Measurements from ENCODE around the gene PDE4D.

The PDE4D gene

GRCh38 chr5:59238126-59238902, 655.2 kb downstream of the PDE4D start:
- DNase-seq: no peak

- no peak for DNase-seq
Observed at GRCh38 chr5:59236986-59237385, 656.5 kb downstream of the PDE4D start.

GRCh38 chr5:59236448-59236847, 657.1 kb downstream of the PDE4D start:
- no peak for DNase-seq

- no peak for DNase-seq
Observed at GRCh38 chr5:59234236-59234635, 659.3 kb downstream of the PDE4D start.

GRCh38 chr5:59231221-59231931, 662.1 kb downstream of the PDE4D start:
- DNase-seq: no peak

- DNase-seq: no peak
Observed at GRCh38 chr5:59222687-59223511, 670.6 kb downstream of the PDE4D start.

- no peak for DNase-seq
Observed at GRCh38 chr5:59221769-59222168, 671.8 kb downstream of the PDE4D start.

- peak; percentile 18 for DNase-seq
Observed at GRCh38 chr5:59218424-59219045, 675.0 kb downstream of the PDE4D start.

- DNase-seq: no peak
Observed at GRCh38 chr5:59216841-59217240, 676.7 kb downstream of the PDE4D start.

- no peak for DNase-seq
Observed at GRCh38 chr5:59212596-59212995, 680.9 kb downstream of the PDE4D start.

- DNase-seq: peak; percentile 62
Observed at GRCh38 chr5:59209758-59210359, 683.7 kb downstream of the PDE4D start.

GRCh38 chr5:59208474-59208873, 685.1 kb downstream of the PDE4D start:
- no peak for DNase-seq

GRCh38 chr5:59207401-59207800, 686.1 kb downstream of the PDE4D start:
- DNase-seq: no peak

- DNase-seq: no peak
Observed at GRCh38 chr5:59206132-59206581, 687.4 kb downstream of the PDE4D start.

- no peak for DNase-seq
Observed at GRCh38 chr5:59204114-59204897, 689.2 kb downstream of the PDE4D start.

GRCh38 chr5:59199868-59200267, 693.7 kb downstream of the PDE4D start:
- no peak for DNase-seq

- no peak for DNase-seq
Observed at GRCh38 chr5:59198832-59199231, 694.7 kb downstream of the PDE4D start.

GRCh38 chr5:59198365-59198764, 695.2 kb downstream of the PDE4D start:
- no peak for DNase-seq

GRCh38 chr5:59197911-59198310, 695.6 kb downstream of the PDE4D start:
- DNase-seq: no peak

- no peak for DNase-seq
Observed at GRCh38 chr5:59193616-59194319, 699.8 kb downstream of the PDE4D start.

GRCh38 chr5:59190746-59191145, 702.8 kb downstream of the PDE4D start:
- no peak for DNase-seq
